H9 (cell line): ENCODE data around the gene RLBP1. TPM values are rescaled to one million over a fixed set of nuclear protein-coding genes. Genes with fewer than 3 reads are reported as not detected.

Experiments used
- DNase-seq: peaks from one replicate; pipeline ENCODE4 v3.0.0-alpha.2; 2017
- H2AFZ ChIP-seq: one replicate; pipeline ENCODE4 v1.6.1; 2013; ENCODE audit warnings: mild to moderate bottlenecking, low read length, control low read depth, moderate library complexity
- H2AK5ac ChIP-seq: 2 replicates; pipeline ENCODE4 v1.6.1; 2013; ENCODE audit warnings: low read length, control low read depth, mixed read lengths; ENCODE audit not compliant: insufficient read length
- H2BK120ac ChIP-seq: one replicate; pipeline ENCODE4 v1.6.1; 2013; ENCODE audit warnings: low read depth, mild to moderate bottlenecking, low read length, control low read depth, inconsistent platforms; ENCODE audit not compliant: poor library complexity, severe bottlenecking
- H2BK12ac ChIP-seq: 2 replicates; pipeline ENCODE4 v1.6.1; 2013; ENCODE audit warnings: low read length, control low read depth, mixed read lengths, low read depth; ENCODE audit not compliant: insufficient read length
- H2BK15ac ChIP-seq: 2 replicates; pipeline ENCODE4 v1.6.1; 2013; ENCODE audit warnings: low read depth, low read length, control low read depth
- H2BK20ac ChIP-seq: one replicate; pipeline ENCODE4 v1.6.1; 2013; ENCODE audit warnings: low read depth, mild to moderate bottlenecking, low read length, control low read depth, inconsistent platforms; ENCODE audit not compliant: poor library complexity, severe bottlenecking
- H2BK5ac ChIP-seq: 2 replicates; pipeline ENCODE4 v1.6.1; 2013; ENCODE audit warnings: low read length, control low read depth, mixed read lengths; ENCODE audit not compliant: insufficient read length
- H3K14ac ChIP-seq: 2 replicates; pipeline ENCODE4 v1.6.1; 2013; ENCODE audit warnings: low read length, control low read depth; ENCODE audit not compliant: insufficient read depth
- H3K18ac ChIP-seq: 2 replicates; pipeline ENCODE4 v1.6.1; 2013; ENCODE audit warnings: low read depth, mild to moderate bottlenecking, mixed read lengths, low read length, control low read depth; ENCODE audit not compliant: insufficient read length
- H3K23ac ChIP-seq: 2 replicates; pipeline ENCODE4 v1.6.1; 2013; ENCODE audit warnings: low read length, control low read depth, mixed read lengths, low read depth; ENCODE audit not compliant: insufficient read length
- H3K23me2 ChIP-seq: 2 replicates; pipeline ENCODE4 v1.6.1; 2013; ENCODE audit warnings: low read depth, mild to moderate bottlenecking, mixed read lengths, low read length, control low read depth; ENCODE audit not compliant: insufficient read length, poor library complexity, severe bottlenecking
- H3K27ac ChIP-seq: 2 replicates; pipeline ENCODE4 v1.5.1; 2013; ENCODE audit warnings: low read length, control low read depth, mixed read lengths, low read depth; ENCODE audit not compliant: insufficient read length
- H3K27me3 ChIP-seq: 2 replicates; pipeline ENCODE4 v1.6.1; 2013; ENCODE audit warnings: low read length, control low read depth, inconsistent platforms; ENCODE audit not compliant: insufficient read depth
- H3K4ac ChIP-seq: 2 replicates; pipeline ENCODE4 v1.6.1; 2013; ENCODE audit warnings: low read depth, mild to moderate bottlenecking, control low read depth, inconsistent platforms, low read length, moderate library complexity
- H3K4me1 ChIP-seq: 2 replicates; pipeline ENCODE4 v1.6.1; 2013; ENCODE audit warnings: low read length, control low read depth, inconsistent platforms; ENCODE audit not compliant: insufficient read depth
- H3K4me2 ChIP-seq: 2 replicates; pipeline ENCODE4 v1.6.1; 2013; ENCODE audit warnings: low read length, control low read depth, mixed read lengths; ENCODE audit not compliant: insufficient read length, insufficient read depth
- H3K56ac ChIP-seq: 2 replicates; pipeline ENCODE4 v1.6.1; 2013; ENCODE audit warnings: low read depth, mild to moderate bottlenecking, mixed read lengths, low read length, control low read depth; ENCODE audit not compliant: insufficient read length
- H3K79me1 ChIP-seq: 2 replicates; pipeline ENCODE4 v1.6.1; 2013; ENCODE audit warnings: low read depth, mild to moderate bottlenecking, moderate library complexity, low read length, control low read depth, inconsistent platforms; ENCODE audit not compliant: insufficient read depth, poor library complexity, severe bottlenecking
- H3K79me2 ChIP-seq: 2 replicates; pipeline ENCODE4 v1.6.1; 2013; ENCODE audit warnings: low read length, control low read depth, inconsistent platforms; ENCODE audit not compliant: insufficient read depth
- H3K9ac ChIP-seq: 2 replicates; pipeline ENCODE4 v1.6.1; 2013; ENCODE audit warnings: low read length, control low read depth, mixed read lengths; ENCODE audit not compliant: insufficient read length; ENCODE audit errors: extremely low read depth
- H3K9me3 ChIP-seq: one replicate; pipeline ENCODE4 v1.6.1; 2013; ENCODE audit warnings: low read depth, low read length, inconsistent platforms; ENCODE audit not compliant: control insufficient read depth
- H3T11ph ChIP-seq: one replicate; pipeline ENCODE4 v1.6.1; 2013; ENCODE audit warnings: mild to moderate bottlenecking, low read length, control low read depth, inconsistent platforms
- H4K20me1 ChIP-seq: one replicate; pipeline ENCODE4 v1.6.1; 2013; ENCODE audit not compliant: control insufficient read depth, insufficient read length, insufficient read depth
- H4K5ac ChIP-seq: 2 replicates; pipeline ENCODE4 v1.6.1; 2013; ENCODE audit warnings: low read depth, mild to moderate bottlenecking, mixed read lengths, low read length, control low read depth; ENCODE audit not compliant: insufficient read length
- H4K8ac ChIP-seq: replicated peaks from 2 replicates; pipeline ENCODE4 v1.6.1; 2013; ENCODE audit warnings: low read length, control low read depth, mixed read lengths, low read depth; ENCODE audit not compliant: insufficient read length
- H4K91ac ChIP-seq: 2 replicates; pipeline ENCODE4 v1.6.1; 2013; ENCODE audit warnings: low read depth, mild to moderate bottlenecking, moderate library complexity, mixed read lengths, low read length, control low read depth; ENCODE audit not compliant: insufficient read length
- H3K27ac Mint-ChIP-seq, 3 experiments: 2 replicates in 2 of 3; 3 replicates in 1 of 3; pipeline ENCODE4 v1.8.0; 2020 to 2021; ENCODE audit warnings: mixed read lengths in 3 of 3, mild to moderate bottlenecking in 1 of 3, moderate library complexity in 1 of 3
- H3K27me3 Mint-ChIP-seq: 2 replicates; pipeline ENCODE4 v1.8.0; 2021; ENCODE audit warnings: low read depth, mild to moderate bottlenecking, moderate library complexity, mixed read lengths
- H3K36me3 Mint-ChIP-seq, 3 experiments: 2 replicates in 2 of 3; 3 replicates in 1 of 3; pipeline ENCODE4 v1.8.0; 2020 to 2021; ENCODE audit warnings: low read depth in 3 of 3, mixed read lengths in 3 of 3; ENCODE audit not compliant: insufficient read depth in 1 of 3
- H3K4me1 Mint-ChIP-seq, 2 experiments: 2 replicates each; pipeline ENCODE4 v1.8.0; 2020; ENCODE audit warnings: mixed read lengths in 2 of 2
- H3K4me3 Mint-ChIP-seq, 2 experiments: 2 replicates in 1 of 2; 3 replicates in 1 of 2; pipeline ENCODE4 v1.8.0; 2020 to 2021; ENCODE audit warnings: mild to moderate bottlenecking in 2 of 2, mixed read lengths in 2 of 2, moderate library complexity in 1 of 2
- H3K9me3 Mint-ChIP-seq, 2 experiments: 2 replicates in 1 of 2; 3 replicates in 1 of 2; pipeline ENCODE4 v1.8.0; 2020; ENCODE audit warnings: mild to moderate bottlenecking in 2 of 2, mixed read lengths in 2 of 2, moderate library complexity in 1 of 2
- CTCF ChIP-seq: fragments of 200-600 bp; sonication (generic); conservative IDR thresholded peaks from 3 replicates; pipeline ENCODE4 v1.8.0; 2021; ENCODE audit warnings: antibody characterized with exemption, mild to moderate bottlenecking
- WGBS: extraction: QIAGEN DNeasy Blood & Tissue Kit; methylation state at CpG from one replicate; pipeline ENCODE4 v1.1.7; 2013; ENCODE audit warnings: missing lambda C conversion rate, low lambda C conversion rate, mixed read lengths; ENCODE audit not compliant: insufficient read length; ENCODE audit errors: extremely low coverage; 5-methylcytosine and 5-hydroxymethylcytosine counted together
- total RNA-seq: library from RNA; stranded (reverse); gene quantifications from 2 replicates; pipeline ENCODE4 v1.2.1, GENCODE V29; 2021

Gene RLBP1
- total RNA-seq, 1 experiment from 2014 or later: not detected

DNA sequence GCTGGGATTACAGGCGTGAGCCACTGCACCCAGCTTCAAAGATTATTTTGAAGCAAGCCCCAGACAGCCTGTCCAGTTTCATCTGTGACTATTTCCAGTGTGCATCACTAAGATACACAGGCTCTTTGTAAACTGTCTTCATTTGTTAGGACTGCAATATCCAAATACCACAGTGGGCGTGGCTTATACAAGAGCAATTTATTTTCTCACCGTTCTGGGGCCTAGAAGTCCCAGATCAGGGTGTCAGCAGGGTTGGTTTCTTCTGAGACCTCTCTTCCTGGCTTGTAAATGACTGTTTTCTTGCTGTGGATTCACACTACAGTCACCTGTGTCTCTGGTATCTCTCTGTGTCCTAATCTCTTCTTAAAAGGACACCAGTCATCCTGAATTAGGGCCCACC, 59.7 kb downstream of the RLBP1 start:
- Histone ChIP-seq H3K23ac (no peak overlapping the region), H4K20me1 (no peaks in the 10 kb centered on the region), H2AK5ac (no peak overlapping the region), H3K14ac (no peak overlapping the region), H2BK120ac (no peak overlapping the region), H3K18ac (no peak overlapping the region), H3K9ac (no peak overlapping the region), H3K4me2 (no peak overlapping the region), H3K23me2 (no peaks in the 10 kb centered on the region), H4K5ac (no peak overlapping the region), H2AFZ (no peak overlapping the region), H3K9me3 (no peaks in the 10 kb centered on the region), H3K27ac (no peak overlapping the region), H3K56ac (no peak overlapping the region), H3T11ph (no peak overlapping the region), H3K27me3 (no peaks in the 10 kb centered on the region), H3K4me1 (0 out of 2 replicates have a peak, but pooled peaks cover 6% of the 10 kb centered on the region), H4K91ac (no peak overlapping the region), H2BK20ac (no peak overlapping the region), H2BK5ac (no peak overlapping the region), H3K79me1 (no peaks in the 10 kb centered on the region), H2BK12ac (no peak overlapping the region), H2BK15ac (no peak overlapping the region), H3K79me2 (no peaks in the 10 kb centered on the region), H3K4ac (no peak overlapping the region), H4K8ac (no peak overlapping the region)
- H3K4me3 Mint-ChIP-seq: no peak overlapping the region
- no peaks in the 10 kb centered on the region for H3K9me3 Mint-ChIP-seq
- no peak for TF ChIP-seq CTCF
- no CpG with 5 or more reads among the region's 3 CpGs for WGBS
- H3K36me3 Mint-ChIP-seq: peaks cover 3 to 7% (median 6%) of the 10 kb centered on the region in 3 experiments; a peak in 5 of 7 replicates
- H3K27me3 Mint-ChIP-seq: no peaks in the 10 kb centered on the region
- DNase-seq: no peak
- H3K4me1 Mint-ChIP-seq: peaks cover 10 to 15% of the 10 kb centered on the region in 2 experiments
- no peak overlapping the region for H3K27ac Mint-ChIP-seq

Other genes with a start within 250 kb of the RLBP1 start
- 15.6 and 17.5 TPM in 2 replicates for gene ABHD2, start 133.1 kb downstream of the RLBP1 start, total RNA-seq
- 102 and 106 TPM in 2 replicates for gene FANCI, start 22.4 kb upstream of the RLBP1 start, total RNA-seq
- 57.7 and 60.3 TPM in 2 replicates for gene POLG, start 113.2 kb upstream of the RLBP1 start, total RNA-seq